IMR-90 (cell line): ENCODE results near the gene WNT2B. TPM values are rescaled to one million over a fixed set of nuclear protein-coding genes. Genes with fewer than 3 reads are reported as not detected.
A peak's percentile ranks its signal among the peaks of the same experiment; 100 is the strongest.

Experiments used
- ATAC-seq: fragments of 200-7000 bp; cut with Tn5 transposase; 2 replicates; pipeline ENCODE4 v1.9.1; 2020; ENCODE audit warnings: low read depth, mild to moderate bottlenecking, moderate library complexity
- BruUV-seq: library from RNA; stranded (reverse); fragments of 400-500 nt; replicated peaks from 2 replicates; lab custom pipeline; 2021; lab: Mats Ljungman, UMichigan
- CTCF ChIA-PET: fragments of 300-600 bp; formaldehyde crosslinking; extraction: SDS; loops from one replicate; lab custom pipeline; 2021; ENCODE audit warnings: antibody characterized with exemption; lab: Yijun Ruan, JAX
- POLR2A ChIA-PET: fragments of 300-600 bp; sonication (Branson Sonifier 250); formaldehyde crosslinking; loops from one replicate; lab custom pipeline; 2022; ENCODE audit warnings: antibody characterized with exemption; ENCODE audit not compliant: unreplicated experiment; lab: Charles Lee
- DNase-seq: peaks from one replicate; pipeline ENCODE4 v3.0.0; 2013
- H2AFZ ChIP-seq: replicated peaks from 2 replicates; pipeline ENCODE3; 2013; ENCODE audit warnings: low read length, mild to moderate bottlenecking; ENCODE audit not compliant: poor library complexity
- H2AK5ac ChIP-seq: 2 replicates; pipeline ENCODE4 v1.6.1; 2013; ENCODE audit warnings: low read depth, low read length, inconsistent platforms
- H2AK9ac ChIP-seq: replicated peaks from 2 replicates; pipeline ENCODE3; 2013; ENCODE audit warnings: mild to moderate bottlenecking, low read depth, low read length, moderate library complexity; ENCODE audit not compliant: poor library complexity
- H2BK120ac ChIP-seq: 2 replicates; pipeline ENCODE4 v1.6.1; 2013; ENCODE audit warnings: low read depth, low read length, inconsistent platforms
- H2BK15ac ChIP-seq: 3 replicates; pipeline ENCODE4 v1.6.1; 2013; ENCODE audit warnings: low read depth, low read length, inconsistent platforms
- H2BK20ac ChIP-seq: 2 replicates; pipeline ENCODE4 v1.6.1; 2013; ENCODE audit warnings: low read depth, mild to moderate bottlenecking, inconsistent platforms, low read length, moderate library complexity
- H2BK5ac ChIP-seq: 2 replicates; pipeline ENCODE4 v1.6.1; 2013; ENCODE audit warnings: mild to moderate bottlenecking, low read depth, low read length, inconsistent platforms; ENCODE audit not compliant: poor library complexity, severe bottlenecking
- H3K14ac ChIP-seq: replicated peaks from 2 replicates; pipeline ENCODE4 v1.6.1; 2013; ENCODE audit warnings: low read depth, low read length, inconsistent platforms
- H3K18ac ChIP-seq: 2 replicates; pipeline ENCODE4 v1.6.1; 2013; ENCODE audit warnings: low read depth, low read length, control low read depth
- H3K23ac ChIP-seq: 2 replicates; pipeline ENCODE4 v1.6.1; 2013; ENCODE audit warnings: low read depth, low read length, inconsistent platforms
- H3K27ac ChIP-seq: 2 replicates; pipeline ENCODE4 v1.5.1; 2013; ENCODE audit warnings: mild to moderate bottlenecking, control low read depth, low read length; ENCODE audit not compliant: insufficient read depth
- H3K27me3 ChIP-seq: 2 replicates; pipeline ENCODE4 v1.6.1; 2013; ENCODE audit warnings: low read length; ENCODE audit not compliant: control insufficient read depth, insufficient read depth
- H3K36me3 ChIP-seq: 2 replicates; pipeline ENCODE4 v1.6.1; 2013; ENCODE audit warnings: low read length, mixed read lengths; ENCODE audit not compliant: control insufficient read depth, insufficient read depth
- H3K4ac ChIP-seq: 2 replicates; pipeline ENCODE4 v1.6.1; 2013; ENCODE audit warnings: low read depth, low read length, inconsistent platforms
- H3K4me1 ChIP-seq: 2 replicates; pipeline ENCODE4 v1.6.1; 2013; ENCODE audit warnings: low read length, mixed read lengths; ENCODE audit not compliant: control insufficient read depth, insufficient read depth
- H3K4me2 ChIP-seq: 2 replicates; pipeline ENCODE4 v1.6.1; 2013; ENCODE audit warnings: low read depth, mild to moderate bottlenecking, control low read depth, low read length, moderate library complexity
- H3K4me3 ChIP-seq: 2 replicates; pipeline ENCODE4 v1.5.1; 2013; ENCODE audit warnings: low read depth, mild to moderate bottlenecking, control low read depth, low read length, moderate library complexity; ENCODE audit not compliant: insufficient read depth
- H3K56ac ChIP-seq: 2 replicates; pipeline ENCODE4 v1.6.1; 2013; ENCODE audit warnings: low read length, inconsistent platforms; ENCODE audit not compliant: insufficient read depth; ENCODE audit errors: extremely low read depth
- H3K79me1 ChIP-seq, 2 experiments: 2 replicates each; pipeline ENCODE4 v1.6.1; 2013; ENCODE audit warnings: low read length in 2 of 2, inconsistent platforms in 1 of 2, low read depth in 1 of 2
- H3K9ac ChIP-seq: 2 replicates; pipeline ENCODE4 v1.6.1; 2013; ENCODE audit warnings: low read depth, low read length, control low read depth
- H3K9me1 ChIP-seq: 2 replicates; pipeline ENCODE4 v1.6.1; 2013; ENCODE audit warnings: low read length, inconsistent platforms; ENCODE audit not compliant: insufficient read depth
- H3K9me3 ChIP-seq: 2 replicates; pipeline ENCODE4 v1.6.1; 2013; ENCODE audit warnings: low read length; ENCODE audit not compliant: control insufficient read depth, insufficient read depth
- H4K20me1 ChIP-seq: 2 replicates; pipeline ENCODE4 v1.6.1; 2013; ENCODE audit warnings: low read length, inconsistent platforms; ENCODE audit not compliant: insufficient read depth
- H4K5ac ChIP-seq: 2 replicates; pipeline ENCODE4 v1.6.1; 2013; ENCODE audit warnings: mild to moderate bottlenecking, low read depth, low read length, control low read depth
- H4K8ac ChIP-seq, 2 experiments: 2 replicates each; pipeline ENCODE4 v1.6.1; 2013; ENCODE audit warnings: low read depth in 2 of 2, low read length in 2 of 2, control low read depth in 1 of 2, inconsistent platforms in 1 of 2
- H4K91ac ChIP-seq: 2 replicates; pipeline ENCODE4 v1.6.1; 2013; ENCODE audit warnings: low read depth, low read length, inconsistent platforms; ENCODE audit not compliant: insufficient read depth
- BHLHE40 ChIP-seq: fragments of 150-350 bp; IDR thresholded peaks from 2 replicates; pipeline ENCODE4 v1.6.1; 2016; ENCODE audit warnings: mild to moderate bottlenecking, low read depth, low read length
- CEBPB ChIP-seq: IDR thresholded peaks from 2 replicates; pipeline ENCODE4 v1.6.1; 2012; ENCODE audit warnings: low read depth, low read length, improper control_type of control experiment
- CTCF ChIP-seq: conservative IDR thresholded peaks from 2 replicates; pipeline ENCODE4 v1.5.1; 2012; ENCODE audit warnings: mild to moderate bottlenecking, low read depth, low read length, improper control_type of control experiment
- ELK1 ChIP-seq: fragments of 150-350 bp; IDR thresholded peaks from 2 replicates; pipeline ENCODE4 v1.6.1; 2016; ENCODE audit warnings: low read depth, mild to moderate bottlenecking, low read length, moderate library complexity, borderline replicate concordance
- FOS ChIP-seq: fragments of 150-350 bp; IDR thresholded peaks from 2 replicates; pipeline ENCODE4 v1.6.1; 2016; ENCODE audit warnings: low read depth, low read length
- MAZ ChIP-seq: IDR thresholded peaks from 2 replicates; pipeline ENCODE4 v1.6.1; 2012; ENCODE audit warnings: low read depth, mild to moderate bottlenecking, low read length, improper control_type of control experiment, moderate library complexity, borderline replicate concordance
- NFE2L2 ChIP-seq: fragments of 150-350 bp; IDR thresholded peaks from 2 replicates; pipeline ENCODE4 v1.6.1; 2016; ENCODE audit warnings: low read depth, mild to moderate bottlenecking, low read length
- POLR2A ChIP-seq: IDR thresholded peaks from 2 replicates; pipeline ENCODE4 v1.6.1; 2012; ENCODE audit warnings: mild to moderate bottlenecking, low read depth, low read length
- RCOR1 ChIP-seq: IDR thresholded peaks from 2 replicates; pipeline ENCODE4 v1.6.1; 2012; ENCODE audit warnings: mild to moderate bottlenecking, low read length, improper control_type of control experiment; ENCODE audit not compliant: insufficient replicate concordance
- RFX5 ChIP-seq: IDR thresholded peaks from 2 replicates; pipeline ENCODE4 v1.8.0; 2012; ENCODE audit warnings: low read depth, mild to moderate bottlenecking, low read length, moderate library complexity
- USF2 ChIP-seq: fragments of 150-350 bp; IDR thresholded peaks from 2 replicates; pipeline ENCODE4 v1.6.1; 2017; ENCODE audit warnings: mild to moderate bottlenecking, antibody characterized with exemption, low read length, low read depth
- WGBS, 2 experiments: methylation state at CpG; one replicate each; pipeline versions ENCODE4 v1.1.5 to v1.1.7; 2013; ENCODE audit warnings: missing lambda C conversion rate in 2 of 2; ENCODE audit not compliant: insufficient read length in 1 of 2; ENCODE audit errors: extremely low coverage in 2 of 2; 5-methylcytosine and 5-hydroxymethylcytosine counted together
- dilution Hi-C: fragments of 300-500 bp; cut with HindIII; formaldehyde crosslinking; loops from one replicate; pipeline ENCODE4 v1.14.3; 2018; ENCODE audit warnings: low sequenced_read_pairs; ENCODE audit not compliant: unreplicated experiment
- in situ Hi-C: fragments of 300-500 bp; cut with MboI; formaldehyde crosslinking; loops from 3 replicates; pipeline ENCODE4 v1.14.3; 2019; ENCODE audit warnings: low sequenced_read_pairs, inconsistent platforms, mixed read lengths
- intact Hi-C: fragments of 100-400 bp; cut with micrococcal nuclease; formaldehyde crosslinking; loops from 2 replicates; pipeline ENCODE4 v1.10.0; 2022
- polyA plus RNA-seq, 3 experiments: library from polyadenylated mRNA; depleted of rRNA; stranded (reverse); fragments of >200 nt; gene quantifications; 2 replicates each; pipeline ENCODE4 v1.2.3, GENCODE V29; 2012; ENCODE audit warnings: low replicate concordance in 1 of 3
- total RNA-seq: library from RNA; depleted of rRNA; stranded (reverse); fragments of >200 nt; gene quantifications from 2 replicates; pipeline ENCODE4 v1.2.3, GENCODE V29; 2012

WNT2B gene
- total and polyA plus RNA-seq, 2 of the 4 experiments (the other 2 are of a cell fraction), result 0.50 to 0.54 TPM

GRCh38 chr1:112544751-112545150 lies 36.0 kb downstream of the WNT2B start:
- WGBS, 2 experiments, result no CpG with 5 or more reads among the region's 3 CpGs
- Histone ChIP-seq H3K36me3 (peaks cover 4% of the 10 kb centered on the region; the same call in 1 of the 2 replicates), H3K9me1 (peaks cover 11% of the 10 kb centered on the region), H2BK120ac (0 out of 2 replicates have a peak overlapping the region, but pooled peaks have one; percentile 17), H3K4me2 (peak overlapping the region; percentile 19; the same call in 1 of the 2 replicates), H2BK20ac (peak overlapping the region; percentile 71; the same call in 1 of the 2 replicates), H3K4me1 (peaks cover 5% of the 10 kb centered on the region; the same call in 1 of the 2 replicates), H2BK5ac (peak overlapping the region; percentile 98), H2AK5ac (no peak overlapping the region), H3K9me3 (no peaks in the 10 kb centered on the region), H3K27ac (peak overlapping the region; percentile 81; the same call in 1 of the 2 replicates), H3K23ac (no peak overlapping the region), H3K9ac (no peak overlapping the region; the same call in 1 of the 2 replicates), H2AFZ (no peak overlapping the region), H3K4me3 (no peak overlapping the region), H3K18ac (peak overlapping the region; percentile 32; the same call in 1 of the 2 replicates), H3K79me1 (peaks cover 0 to 7% of the 10 kb centered on the region in 2 experiments; a peak in 2 of 4 replicates), H3K27me3 (no peaks in the 10 kb centered on the region), H3K56ac (no peak overlapping the region), H4K20me1 (no peaks in the 10 kb centered on the region), H4K5ac (no peak overlapping the region), H2AK9ac (no peak overlapping the region), H2BK15ac (no peak overlapping the region; the same call in 2 of the 3 replicates), H4K91ac (no peak overlapping the region), H3K14ac (no peak overlapping the region), H3K4ac (peak overlapping the region; percentile 64; the same call in 1 of the 2 replicates), H4K8ac (peak overlapping the region in 1 of 2 experiments; percentile 86; a peak in 2 of 4 replicates)
- CTCF ChIA-PET, result interaction anchor here (1.7 kb wide), 1 partner anchor 43 kb away, joined by 4 read pairs; no protein-coding TSS in a partner anchor
- POLR2A ChIA-PET, result interaction anchor here (0.5 kb wide), 1 partner anchor 151 kb away, joined by 4 read pairs; no protein-coding TSS in a partner anchor
- BruUV-seq, result no TSS peak
- intact Hi-C loops, result loop anchor here (2.0 to 5.0 kb wide), 2 partner anchors 33 to 42 kb away; no protein-coding TSS in a partner anchor
- dilution Hi-C loops, result no loop called here
- TF ChIP-seq NFE2L2 (no peak), MAZ (no peak), BHLHE40 (no peak), CTCF (no peak), RFX5 (no peak), POLR2A (no peak), CEBPB (no peak), USF2 (no peak), FOS (no peak), RCOR1 (no peak), ELK1 (no peak)
- ATAC-seq (peak; percentile 50), DNase-seq (peak; percentile 55)
- in situ Hi-C loops, result no loop called here
